HCT116 (cell line): ENCODE data around the gene TMEM132C.

Source experiments
- EZH2 ChIP-seq: fragments of 200-600 bp; sonication (generic); IDR thresholded peaks from 2 replicates; pipeline ENCODE4 v1.6.1; 2017; ENCODE audit warnings: antibody characterized with exemption, mixed run types
- EZH2phosphoT487 ChIP-seq: fragments of 200-600 bp; IDR thresholded peaks from 2 replicates; pipeline ENCODE4 v1.6.1; 2018; ENCODE audit warnings: antibody characterized with exemption, borderline replicate concordance
- JUND ChIP-seq: IDR thresholded peaks from 2 replicates; pipeline ENCODE4 v1.6.1; 2012
- POLR2A ChIP-seq: IDR thresholded peaks from 2 replicates; pipeline ENCODE4 v1.7.0; 2011; ENCODE audit warnings: borderline replicate concordance; ENCODE audit not compliant: insufficient read depth, insufficient read length; ENCODE audit errors: extremely low read depth
- POLR2AphosphoS5 ChIP-seq: IDR thresholded peaks from 2 replicates; pipeline ENCODE4 v1.6.1; 2011; ENCODE audit warnings: mild to moderate bottlenecking, low read depth, low read length, moderate library complexity
- TF ChIP-seq, protein P1 (sequence below), 3 experiments: fragments of 200-600 bp in 1 of 3; sonication (generic) in 1 of 3; IDR thresholded peaks in 2 of 3; conservative IDR thresholded peaks in 1 of 3; 2 replicates each; pipeline ENCODE4 v1.5.1; 2012 to 2017; ENCODE audit warnings: low read depth in 2 of 3, low read length in 2 of 3, antibody characterized with exemption in 1 of 3, borderline replicate concordance in 1 of 3, control low read depth in 1 of 3, mild to moderate bottlenecking in 1 of 3, mixed read lengths in 1 of 3, mixed run types in 1 of 3, moderate library complexity in 1 of 3; ENCODE audit not compliant: insufficient read depth in 1 of 3
- TF ChIP-seq, protein P2 (sequence below): IDR thresholded peaks from 2 replicates; pipeline ENCODE4 v1.6.1; 2012
- TF ChIP-seq, protein P3 (sequence below): IDR thresholded peaks from 2 replicates; pipeline ENCODE4 v1.6.1; 2012; ENCODE audit warnings: low read depth
- TF ChIP-seq, protein P4 (sequence below): IDR thresholded peaks from 2 replicates; pipeline ENCODE4 v1.6.1; 2011; ENCODE audit warnings: mild to moderate bottlenecking, low read length, moderate library complexity; ENCODE audit not compliant: insufficient replicate concordance; ENCODE audit errors: extremely low read depth

GRCh38 chr12:128586451-128587029, 319.6 kb downstream of the TMEM132C start:
- TF ChIP-seq, protein P1, sequence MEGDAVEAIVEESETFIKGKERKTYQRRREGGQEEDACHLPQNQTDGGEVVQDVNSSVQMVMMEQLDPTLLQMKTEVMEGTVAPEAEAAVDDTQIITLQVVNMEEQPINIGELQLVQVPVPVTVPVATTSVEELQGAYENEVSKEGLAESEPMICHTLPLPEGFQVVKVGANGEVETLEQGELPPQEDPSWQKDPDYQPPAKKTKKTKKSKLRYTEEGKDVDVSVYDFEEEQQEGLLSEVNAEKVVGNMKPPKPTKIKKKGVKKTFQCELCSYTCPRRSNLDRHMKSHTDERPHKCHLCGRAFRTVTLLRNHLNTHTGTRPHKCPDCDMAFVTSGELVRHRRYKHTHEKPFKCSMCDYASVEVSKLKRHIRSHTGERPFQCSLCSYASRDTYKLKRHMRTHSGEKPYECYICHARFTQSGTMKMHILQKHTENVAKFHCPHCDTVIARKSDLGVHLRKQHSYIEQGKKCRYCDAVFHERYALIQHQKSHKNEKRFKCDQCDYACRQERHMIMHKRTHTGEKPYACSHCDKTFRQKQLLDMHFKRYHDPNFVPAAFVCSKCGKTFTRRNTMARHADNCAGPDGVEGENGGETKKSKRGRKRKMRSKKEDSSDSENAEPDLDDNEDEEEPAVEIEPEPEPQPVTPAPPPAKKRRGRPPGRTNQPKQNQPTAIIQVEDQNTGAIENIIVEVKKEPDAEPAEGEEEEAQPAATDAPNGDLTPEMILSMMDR (IDR thresholded peaks at IDR 0.05 in 2 of 3, conservative IDR thresholded peaks at IDR 0.05 in 1 of 3; ENCODE audit: borderline replicate concordance in 1 of 3, insufficient read depth in 1 of 3, low read depth in 2 of 3, low read length in 2 of 3): no peak
- no peak for TF ChIP-seq EZH2
- no peak for TF ChIP-seq POLR2AphosphoS5
- no peak for TF ChIP-seq POLR2A
- TF ChIP-seq, protein P2, sequence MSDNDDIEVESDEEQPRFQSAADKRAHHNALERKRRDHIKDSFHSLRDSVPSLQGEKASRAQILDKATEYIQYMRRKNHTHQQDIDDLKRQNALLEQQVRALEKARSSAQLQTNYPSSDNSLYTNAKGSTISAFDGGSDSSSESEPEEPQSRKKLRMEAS: no peak
- TF ChIP-seq, protein P3, sequence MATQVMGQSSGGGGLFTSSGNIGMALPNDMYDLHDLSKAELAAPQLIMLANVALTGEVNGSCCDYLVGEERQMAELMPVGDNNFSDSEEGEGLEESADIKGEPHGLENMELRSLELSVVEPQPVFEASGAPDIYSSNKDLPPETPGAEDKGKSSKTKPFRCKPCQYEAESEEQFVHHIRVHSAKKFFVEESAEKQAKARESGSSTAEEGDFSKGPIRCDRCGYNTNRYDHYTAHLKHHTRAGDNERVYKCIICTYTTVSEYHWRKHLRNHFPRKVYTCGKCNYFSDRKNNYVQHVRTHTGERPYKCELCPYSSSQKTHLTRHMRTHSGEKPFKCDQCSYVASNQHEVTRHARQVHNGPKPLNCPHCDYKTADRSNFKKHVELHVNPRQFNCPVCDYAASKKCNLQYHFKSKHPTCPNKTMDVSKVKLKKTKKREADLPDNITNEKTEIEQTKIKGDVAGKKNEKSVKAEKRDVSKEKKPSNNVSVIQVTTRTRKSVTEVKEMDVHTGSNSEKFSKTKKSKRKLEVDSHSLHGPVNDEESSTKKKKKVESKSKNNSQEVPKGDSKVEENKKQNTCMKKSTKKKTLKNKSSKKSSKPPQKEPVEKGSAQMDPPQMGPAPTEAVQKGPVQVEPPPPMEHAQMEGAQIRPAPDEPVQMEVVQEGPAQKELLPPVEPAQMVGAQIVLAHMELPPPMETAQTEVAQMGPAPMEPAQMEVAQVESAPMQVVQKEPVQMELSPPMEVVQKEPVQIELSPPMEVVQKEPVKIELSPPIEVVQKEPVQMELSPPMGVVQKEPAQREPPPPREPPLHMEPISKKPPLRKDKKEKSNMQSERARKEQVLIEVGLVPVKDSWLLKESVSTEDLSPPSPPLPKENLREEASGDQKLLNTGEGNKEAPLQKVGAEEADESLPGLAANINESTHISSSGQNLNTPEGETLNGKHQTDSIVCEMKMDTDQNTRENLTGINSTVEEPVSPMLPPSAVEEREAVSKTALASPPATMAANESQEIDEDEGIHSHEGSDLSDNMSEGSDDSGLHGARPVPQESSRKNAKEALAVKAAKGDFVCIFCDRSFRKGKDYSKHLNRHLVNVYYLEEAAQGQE: no peak
- TF ChIP-seq, protein P4, sequence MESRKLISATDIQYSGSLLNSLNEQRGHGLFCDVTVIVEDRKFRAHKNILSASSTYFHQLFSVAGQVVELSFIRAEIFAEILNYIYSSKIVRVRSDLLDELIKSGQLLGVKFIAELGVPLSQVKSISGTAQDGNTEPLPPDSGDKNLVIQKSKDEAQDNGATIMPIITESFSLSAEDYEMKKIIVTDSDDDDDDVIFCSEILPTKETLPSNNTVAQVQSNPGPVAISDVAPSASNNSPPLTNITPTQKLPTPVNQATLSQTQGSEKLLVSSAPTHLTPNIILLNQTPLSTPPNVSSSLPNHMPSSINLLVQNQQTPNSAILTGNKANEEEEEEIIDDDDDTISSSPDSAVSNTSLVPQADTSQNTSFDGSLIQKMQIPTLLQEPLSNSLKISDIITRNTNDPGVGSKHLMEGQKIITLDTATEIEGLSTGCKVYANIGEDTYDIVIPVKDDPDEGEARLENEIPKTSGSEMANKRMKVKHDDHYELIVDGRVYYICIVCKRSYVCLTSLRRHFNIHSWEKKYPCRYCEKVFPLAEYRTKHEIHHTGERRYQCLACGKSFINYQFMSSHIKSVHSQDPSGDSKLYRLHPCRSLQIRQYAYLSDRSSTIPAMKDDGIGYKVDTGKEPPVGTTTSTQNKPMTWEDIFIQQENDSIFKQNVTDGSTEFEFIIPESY: no peak
- no peak for TF ChIP-seq EZH2phosphoT487
- no peak for TF ChIP-seq JUND
